GM21576 (cell line): ENCODE results near the gene SPAG7.
"Not testable (repeated sequence)": the region's sequence is repeated elsewhere in the genome, so short reads cannot be mapped to it uniquely, and the experiment has no call there.

Source experiments
- ATAC-seq: cut with Tn5 transposase; IDR thresholded peaks from one replicate; pipeline ENCODE4 v1.9.1; 2021; ENCODE audit warnings: mild to moderate bottlenecking, moderate library complexity; ENCODE audit not compliant: unreplicated experiment

SPAG7 gene

GRCh38 chr17:4938688-4939545 is 28.7 kb downstream of the SPAG7 start:
- ATAC-seq = no peak

- ATAC-seq = no peak
These were observed 29.5 kb downstream of the SPAG7 start for GRCh38 chr17:4938069-4938491.

GRCh38 chr17:4937553-4937952 is 30.1 kb downstream of the SPAG7 start:
- ATAC-seq = no peak

- no peak for ATAC-seq
These were observed 31.2 kb downstream of the SPAG7 start for GRCh38 chr17:4936436-4936835.

- no peak for ATAC-seq
These were observed 32.0 kb downstream of the SPAG7 start for GRCh38 chr17:4935650-4936049.

- no peak for ATAC-seq
These were observed 33.2 kb downstream of the SPAG7 start for GRCh38 chr17:4934173-4934979.

- no peak for ATAC-seq
These were observed 34.0 kb downstream of the SPAG7 start for GRCh38 chr17:4933646-4934045.

- no peak for ATAC-seq
These were observed 34.9 kb downstream of the SPAG7 start for GRCh38 chr17:4932756-4933155.

- ATAC-seq = no peak
These were observed 35.7 kb downstream of the SPAG7 start, which contains the start of gene GP1BA for GRCh38 chr17:4931963-4932362. Gene GP1BA, plus strand, starts transcription at chr17:4932277. Its CDS starts 328 bp downstream, at chr17:4932605.

GRCh38 chr17:4928881-4929280 is 38.7 kb downstream of the SPAG7 start:
- no peak for ATAC-seq

GRCh38 chr17:4926577-4927335 is 40.9 kb downstream of the SPAG7 start:
- ATAC-seq = not testable (repeated sequence)

GRCh38 chr17:4921320-4921719 is 46.3 kb downstream of the SPAG7 start:
- ATAC-seq = no peak

GRCh38 chr17:4920351-4921048 is 47.1 kb downstream of the SPAG7 start:
- no peak for ATAC-seq

GRCh38 chr17:4919511-4920047 is 48.0 kb downstream of the SPAG7 start:
- no peak for ATAC-seq

GRCh38 chr17:4914551-4914950 is 53.1 kb downstream of the SPAG7 start:
- not testable (repeated sequence) for ATAC-seq

GRCh38 chr17:4913994-4914393 is 53.6 kb downstream of the SPAG7 start:
- ATAC-seq = no peak
